ENCODE results near the gene PITPNM2.

DNA sequence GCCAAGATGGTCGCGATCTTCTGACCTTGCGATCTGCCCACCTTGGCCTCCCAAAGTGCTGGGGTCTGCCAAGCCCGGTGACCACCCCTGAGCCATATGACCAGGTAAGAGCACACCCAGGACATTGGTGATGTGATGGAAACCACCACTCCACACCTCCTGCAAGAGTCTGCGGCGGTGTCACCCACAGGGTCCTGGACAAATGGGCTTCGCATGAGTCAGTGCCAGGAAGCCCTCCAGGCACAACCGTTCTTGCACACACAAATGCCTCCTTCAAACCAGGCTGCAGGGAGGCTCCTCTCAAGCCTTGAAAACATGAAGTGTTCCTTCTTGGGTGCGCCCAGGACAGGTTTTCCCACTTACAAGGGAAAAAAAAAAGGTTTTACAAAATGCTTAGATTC is 16.6 kb downstream of the PITPNM2 start:
- TF ChIP-seq, protein P1, sequence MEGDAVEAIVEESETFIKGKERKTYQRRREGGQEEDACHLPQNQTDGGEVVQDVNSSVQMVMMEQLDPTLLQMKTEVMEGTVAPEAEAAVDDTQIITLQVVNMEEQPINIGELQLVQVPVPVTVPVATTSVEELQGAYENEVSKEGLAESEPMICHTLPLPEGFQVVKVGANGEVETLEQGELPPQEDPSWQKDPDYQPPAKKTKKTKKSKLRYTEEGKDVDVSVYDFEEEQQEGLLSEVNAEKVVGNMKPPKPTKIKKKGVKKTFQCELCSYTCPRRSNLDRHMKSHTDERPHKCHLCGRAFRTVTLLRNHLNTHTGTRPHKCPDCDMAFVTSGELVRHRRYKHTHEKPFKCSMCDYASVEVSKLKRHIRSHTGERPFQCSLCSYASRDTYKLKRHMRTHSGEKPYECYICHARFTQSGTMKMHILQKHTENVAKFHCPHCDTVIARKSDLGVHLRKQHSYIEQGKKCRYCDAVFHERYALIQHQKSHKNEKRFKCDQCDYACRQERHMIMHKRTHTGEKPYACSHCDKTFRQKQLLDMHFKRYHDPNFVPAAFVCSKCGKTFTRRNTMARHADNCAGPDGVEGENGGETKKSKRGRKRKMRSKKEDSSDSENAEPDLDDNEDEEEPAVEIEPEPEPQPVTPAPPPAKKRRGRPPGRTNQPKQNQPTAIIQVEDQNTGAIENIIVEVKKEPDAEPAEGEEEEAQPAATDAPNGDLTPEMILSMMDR (IDR thresholded peaks at IDR 0.05; ENCODE audit: poor library complexity), result no peak
- TF ChIP-seq EZH2 (IDR thresholded peaks at IDR 0.05; ENCODE audit: borderline replicate concordance) (no peak), EZH2phosphoT487 (IDR thresholded peaks at IDR 0.05; ENCODE audit: low read depth, severe bottlenecking, unreplicated experiment) (no peak)

Data from hepatocyte (in vitro differentiated cells).